Upper lobe of left lung (tissue), 6 donors: Measurements from ENCODE around the gene KCNK6. TPM values are rescaled to one million over a fixed set of nuclear protein-coding genes. Genes with fewer than 3 reads are reported as not detected.

Experiments used
- ATAC-seq, 2 donors: fragments of 200-7000 bp; cut with Tn5 transposase; one replicate each; pipeline ENCODE4 v1.9.1; 2022; ENCODE audit warnings: mild to moderate bottlenecking in 2 of 2, moderate library complexity in 2 of 2; ENCODE audit not compliant: low FRiP score in 2 of 2
- DNase-seq, 2 donors: peaks; one replicate each; pipeline ENCODE4 v3.0.0-alpha.2; 2019 to 2020
- H3K27ac ChIP-seq, 4 donors: fragments of 200-600 bp; sonication (generic); one replicate each; pipeline ENCODE4 v1.5.1; 2016 to 2019
- H3K27me3 ChIP-seq, 4 donors: fragments of 200-600 bp; sonication (generic); one replicate each; pipeline ENCODE4 v1.5.1; 2017 to 2019
- H3K36me3 ChIP-seq, 4 donors: fragments of 200-600 bp; sonication (generic); one replicate each; pipeline ENCODE4 v1.5.1; 2016 to 2019
- H3K4me1 ChIP-seq, 4 donors: fragments of 200-600 bp; sonication (generic); one replicate each; pipeline ENCODE4 v1.5.1; 2018 to 2019
- H3K4me3 ChIP-seq, 4 donors: fragments of 200-600 bp; sonication (generic); one replicate each; pipeline ENCODE4 v1.5.1; 2017 to 2019; ENCODE audit warnings: mild to moderate bottlenecking in 2 of 4, moderate library complexity in 1 of 4
- H3K9me3 ChIP-seq, 4 donors: fragments of 200-600 bp; sonication (generic); one replicate each; pipeline ENCODE4 v1.5.1; 2018 to 2019
- EP300 ChIP-seq, 4 donors: sonication (generic); formaldehyde crosslinking; IDR thresholded peaks; one replicate each; pipeline ENCODE4 v1.5.1; 2017; ENCODE audit warnings: antibody characterized with exemption in 4 of 4, control low read depth in 2 of 4
- POLR2A ChIP-seq, 4 donors: fragments of 450-650 bp; IDR thresholded peaks; one replicate each; pipeline ENCODE4 v1.5.1; 2016 to 2017; ENCODE audit warnings: antibody characterized with exemption in 4 of 4, mild to moderate bottlenecking in 2 of 4
- POLR2AphosphoS5 ChIP-seq, 2 donors: sonication (generic); formaldehyde crosslinking; IDR thresholded peaks; one replicate each; pipeline ENCODE4 v1.5.1; 2017; ENCODE audit warnings: antibody characterized with exemption in 2 of 2
- WGBS, 2 donors: methylation state at CpG; one replicate each; pipeline ENCODE4 v1.1.5; 2017 to 2018; 5-methylcytosine and 5-hydroxymethylcytosine counted together
- total RNA-seq, 6 donors: library from RNA; depleted of rRNA in 4 of 6; stranded (reverse); fragments of >200 nt in 4 of 6; gene quantifications; one replicate each; pipeline versions ENCODE4 v1.1.0 to v1.2.1, GENCODE V29; 2016 to 2021
- TF ChIP-seq, protein P1 (sequence below), 6 experiments: fragments of 450-650 bp in 4 of 6; fragments of 200-600 bp in 2 of 6; sonication (generic) in 2 of 6; IDR thresholded peaks; one replicate each; pipeline ENCODE4 v1.5.1; 2016 to 2019; ENCODE audit warnings: antibody characterized with exemption in 6 of 6
- donor health status: DM: no; HTN: no; CAD: no; lungs with moderate emphysema.
- donor health status: DM: no; HTN: yes; CAD: no; lungs with severe emphysema.

KCNK6 gene
- total RNA-seq, 6 donors from 2014 or later, result 6.8 to 22.0 (median 12.0) TPM

DNA sequence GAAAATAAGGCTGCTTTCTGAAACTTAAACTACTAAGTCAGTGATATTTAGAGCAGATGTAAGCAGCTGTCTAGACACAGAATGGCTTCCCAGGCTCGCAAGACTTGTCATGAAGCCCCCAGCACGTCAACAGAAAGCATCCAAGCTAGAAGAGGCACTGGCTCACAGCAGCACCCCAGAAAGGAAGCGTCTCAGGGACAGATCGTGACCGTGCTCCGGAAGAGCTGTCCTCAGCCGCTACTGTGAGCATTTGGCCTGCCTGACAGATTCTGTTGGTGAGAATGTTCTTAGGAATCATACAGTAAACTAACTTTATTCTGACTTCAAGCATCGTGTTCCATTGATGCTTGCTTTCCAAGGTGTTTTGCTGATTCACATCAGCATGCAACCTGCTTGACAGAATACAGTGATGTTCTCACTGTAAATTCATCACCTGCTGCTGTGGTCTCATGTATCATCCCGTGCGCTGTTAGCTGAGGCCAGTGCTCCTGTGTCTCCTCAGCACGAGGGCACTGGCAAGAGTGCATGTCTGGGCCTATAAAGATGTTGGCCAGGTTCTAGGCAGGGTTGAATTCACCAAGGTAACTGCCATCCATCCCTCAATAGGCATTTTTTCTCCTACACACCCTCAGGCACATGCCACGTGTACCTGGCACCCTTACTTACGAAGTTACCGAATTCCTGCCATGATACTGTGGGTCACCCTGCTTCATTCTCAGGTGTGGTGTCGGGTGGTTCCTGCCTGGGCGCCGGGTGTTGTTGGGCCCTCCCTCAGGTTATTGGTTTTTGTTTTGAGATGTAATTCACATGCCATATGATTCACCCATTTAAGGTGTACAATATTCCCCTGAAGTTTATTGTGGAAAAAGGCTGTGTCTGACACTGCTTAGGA is 39.4 kb upstream of the KCNK6 start:
- WGBS, 2 donors, result 82 to 89% methylated on average over 16 to 17 of the region's 17 CpGs
- Histone ChIP-seq H3K36me3 (peaks cover 0 to 8% (median 5%) of the 10 kb centered on the region in 4 donors), H3K4me1 (peaks cover 48 to 76% (median 57%) of the 10 kb centered on the region in 4 donors), H3K27me3 (no peaks in the 10 kb centered on the region), H3K9me3 (no peaks in the 10 kb centered on the region), H3K27ac (peak overlapping the region; percentile 53 to 80 (median 73)), H3K4me3 (no peak overlapping the region)
- no peak for DNase-seq
- ATAC-seq, result no peak
- no peak for TF ChIP-seq EP300 (IDR thresholded peaks at IDR 0.05)

DNA sequence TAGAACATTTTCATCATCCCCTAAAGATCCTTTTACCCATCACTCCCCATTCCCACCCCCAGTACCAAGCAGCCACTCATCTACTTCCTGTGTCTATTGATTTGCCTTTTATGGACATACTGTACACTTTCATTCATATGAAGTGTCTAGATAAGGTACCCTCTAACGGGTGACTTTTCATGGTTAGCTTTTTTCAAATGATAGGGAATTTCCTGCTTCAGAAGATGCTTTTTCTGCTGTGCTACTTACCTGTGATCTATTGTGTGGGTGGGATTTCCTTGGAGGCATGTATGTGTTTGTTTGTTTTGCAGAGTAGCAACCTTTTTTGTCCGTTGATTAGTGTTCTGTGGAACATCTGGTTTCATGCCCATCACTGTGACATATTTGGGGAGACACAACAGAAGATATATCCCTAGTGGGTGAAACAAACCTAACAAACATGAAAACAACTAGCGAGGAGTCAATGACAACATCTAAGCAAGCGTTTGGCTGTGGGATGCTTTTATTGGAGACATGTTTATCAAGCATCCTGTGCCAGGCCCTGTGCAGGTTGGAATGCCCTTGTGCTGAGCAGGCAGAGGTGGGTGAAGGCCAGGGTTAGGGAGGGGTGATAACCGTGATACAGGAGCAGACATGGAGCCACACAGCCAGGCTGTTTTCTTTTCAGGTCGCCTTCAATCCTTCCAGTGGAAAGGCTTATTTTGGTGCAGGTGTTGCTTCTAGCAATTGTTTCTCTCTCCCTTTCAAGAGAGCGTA is 37.7 kb upstream of the KCNK6 start:
- Histone ChIP-seq H3K4me3 (no peak overlapping the region), H3K27me3 (no peaks in the 10 kb centered on the region), H3K36me3 (peaks cover 0 to 16% (median 6%) of the 10 kb centered on the region in 4 donors), H3K4me1 (peaks cover 41 to 65% (median 51%) of the 10 kb centered on the region in 4 donors), H3K27ac (peak overlapping the region in 2 of 4 donors; percentile 18 to 80), H3K9me3 (no peaks in the 10 kb centered on the region)
- no peak for TF ChIP-seq EP300 (IDR thresholded peaks at IDR 0.05)
- ATAC-seq, result no peak
- DNase-seq, result no peak
- 77 to 81% methylated on average over 7 of the region's 7 CpGs for WGBS, 2 donors

DNA sequence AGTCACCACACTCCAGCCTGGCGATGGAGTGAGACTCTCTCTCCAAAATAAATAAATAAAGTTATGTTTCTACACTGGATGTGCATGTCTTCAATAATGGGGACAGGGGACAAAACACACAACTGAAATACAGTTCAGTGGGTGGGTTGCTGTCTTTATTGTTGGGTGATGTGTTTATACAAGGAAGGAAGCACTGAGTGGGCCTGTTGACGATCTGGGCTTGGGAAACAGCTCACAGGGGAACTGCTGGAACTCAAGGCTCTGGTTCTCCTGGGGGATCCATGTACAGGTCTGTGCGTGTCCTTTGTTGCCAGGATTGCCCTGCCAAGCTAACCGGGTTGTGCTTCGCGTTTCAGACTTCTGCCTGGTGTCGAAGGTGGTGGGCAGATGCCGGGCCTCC is 36.4 kb upstream of the KCNK6 start:
- H3K4me1 ChIP-seq, result peaks cover 38 to 55% (median 45%) of the 10 kb centered on the region in 4 donors
- 76 to 77% methylated on average over 4 to 8 of the region's 8 CpGs for WGBS, 2 donors
- no peaks in the 10 kb centered on the region for H3K9me3 ChIP-seq

DNA sequence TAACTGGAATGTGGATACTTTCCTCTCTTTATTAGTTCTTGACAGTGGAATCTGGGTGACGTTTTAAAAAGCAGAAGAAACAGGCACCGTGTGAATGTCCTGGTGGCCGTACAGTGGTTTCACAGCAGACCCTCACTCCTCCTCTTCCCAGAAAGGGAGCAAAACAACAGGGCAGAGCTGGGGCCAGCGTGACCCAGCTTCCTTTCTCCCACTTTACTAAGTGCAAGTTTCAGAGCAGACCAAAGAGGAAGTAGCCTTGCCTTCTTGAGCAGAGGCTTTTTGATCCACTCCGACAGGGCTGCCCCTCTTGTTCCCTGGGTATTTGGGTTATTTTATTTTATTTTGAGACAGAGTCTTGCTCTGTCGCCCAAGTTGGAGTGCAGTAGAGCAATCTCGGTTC is 35.2 kb upstream of the KCNK6 start:
- H3K4me1 ChIP-seq, result peaks cover 27 to 46% (median 38%) of the 10 kb centered on the region in 4 donors
- TF ChIP-seq POLR2AphosphoS5 (IDR thresholded peaks at IDR 0.05), result no peak
- TF ChIP-seq, protein P1, sequence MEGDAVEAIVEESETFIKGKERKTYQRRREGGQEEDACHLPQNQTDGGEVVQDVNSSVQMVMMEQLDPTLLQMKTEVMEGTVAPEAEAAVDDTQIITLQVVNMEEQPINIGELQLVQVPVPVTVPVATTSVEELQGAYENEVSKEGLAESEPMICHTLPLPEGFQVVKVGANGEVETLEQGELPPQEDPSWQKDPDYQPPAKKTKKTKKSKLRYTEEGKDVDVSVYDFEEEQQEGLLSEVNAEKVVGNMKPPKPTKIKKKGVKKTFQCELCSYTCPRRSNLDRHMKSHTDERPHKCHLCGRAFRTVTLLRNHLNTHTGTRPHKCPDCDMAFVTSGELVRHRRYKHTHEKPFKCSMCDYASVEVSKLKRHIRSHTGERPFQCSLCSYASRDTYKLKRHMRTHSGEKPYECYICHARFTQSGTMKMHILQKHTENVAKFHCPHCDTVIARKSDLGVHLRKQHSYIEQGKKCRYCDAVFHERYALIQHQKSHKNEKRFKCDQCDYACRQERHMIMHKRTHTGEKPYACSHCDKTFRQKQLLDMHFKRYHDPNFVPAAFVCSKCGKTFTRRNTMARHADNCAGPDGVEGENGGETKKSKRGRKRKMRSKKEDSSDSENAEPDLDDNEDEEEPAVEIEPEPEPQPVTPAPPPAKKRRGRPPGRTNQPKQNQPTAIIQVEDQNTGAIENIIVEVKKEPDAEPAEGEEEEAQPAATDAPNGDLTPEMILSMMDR (IDR thresholded peaks at IDR 0.05), result no peak
- no peak for TF ChIP-seq EP300 (IDR thresholded peaks at IDR 0.05)
- no peak for TF ChIP-seq POLR2A (IDR thresholded peaks at IDR 0.05)
- 42 to 53% methylated on average over 7 of the region's 7 CpGs for WGBS, 2 donors
- H3K9me3 ChIP-seq, result no peaks in the 10 kb centered on the region
- no peaks in the 10 kb centered on the region for H3K27me3 ChIP-seq
- DNase-seq, result no peak
- peak overlapping the region in 3 of 4 donors; percentile 5 to 37 (median 28) for H3K27ac ChIP-seq
- no peak overlapping the region for H3K4me3 ChIP-seq
- H3K36me3 ChIP-seq, result peaks cover 0 to 28% (median 22%) of the 10 kb centered on the region in 4 donors
- peak in 1 of 2 donors; percentile 37 for ATAC-seq

More for the DNA sequence above, 36.4 kb upstream of the KCNK6 start:
- TF ChIP-seq, protein P1 (IDR thresholded peaks at IDR 0.05), result no peak
- no peak for TF ChIP-seq EP300 (IDR thresholded peaks at IDR 0.05)
- TF ChIP-seq POLR2AphosphoS5 (IDR thresholded peaks at IDR 0.05), result no peak
- no peak for TF ChIP-seq POLR2A (IDR thresholded peaks at IDR 0.05)
- Histone ChIP-seq H3K27ac (peak overlapping the region in 2 of 4 donors; percentile 18 to 42), H3K4me3 (no peak overlapping the region), H3K36me3 (peaks cover 0 to 22% (median 15%) of the 10 kb centered on the region in 4 donors), H3K27me3 (no peaks in the 10 kb centered on the region)
- ATAC-seq (no peak), DNase-seq (no peak)

DNA sequence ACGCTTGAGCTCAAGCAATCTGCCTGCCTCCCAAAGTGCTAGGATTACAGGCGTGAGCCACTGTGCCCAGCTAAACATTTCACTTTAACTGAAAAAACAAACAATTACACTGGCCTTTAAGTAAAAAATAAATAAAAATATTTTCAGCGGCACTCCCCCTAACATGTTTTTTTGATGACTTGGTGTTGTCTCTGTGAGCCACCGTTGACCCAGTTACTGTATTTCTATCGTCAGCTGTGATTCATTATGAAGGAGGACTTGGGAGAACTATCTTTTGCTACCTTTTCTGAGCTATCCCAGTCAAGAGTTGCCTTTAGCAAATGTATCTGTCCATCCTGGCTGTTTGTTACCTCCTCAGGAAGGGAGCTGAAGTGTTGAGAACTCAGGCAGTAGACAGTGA is 34.1 kb upstream of the KCNK6 start:
- Histone ChIP-seq H3K4me1 (peaks cover 27 to 43% (median 33%) of the 10 kb centered on the region in 4 donors), H3K27me3 (no peaks in the 10 kb centered on the region), H3K36me3 (peaks cover 3 to 39% (median 31%) of the 10 kb centered on the region in 4 donors), H3K4me3 (no peak overlapping the region), H3K27ac (peak overlapping the region in 1 of 4 donors; percentile 2), H3K9me3 (no peaks in the 10 kb centered on the region)
- WGBS, 2 donors, result 94% methylated on average over 5 of the region's 5 CpGs
- TF ChIP-seq, protein P1 (IDR thresholded peaks at IDR 0.05), result no peak
- TF ChIP-seq POLR2AphosphoS5 (IDR thresholded peaks at IDR 0.05) (no peak), POLR2A (IDR thresholded peaks at IDR 0.05) (no peak), EP300 (IDR thresholded peaks at IDR 0.05) (no peak)
- no peak for ATAC-seq
- DNase-seq, result no peak
